ENCODE data around the gene NTF4.
A peak's percentile ranks its signal among the peaks of the same experiment; 100 is the strongest.
"Not testable (repeated sequence)": the region's sequence is repeated elsewhere in the genome, so short reads cannot be mapped to it uniquely, and the experiment has no call there.

Gene NTF4

GRCh38 chr19:49020931-49021895 lies 43.4 kb downstream of the NTF4 start:
- no peak for DNase-seq
- H3K4me1 ChIP-seq = peaks cover 12% of the 10 kb centered on the region
- H3K9me3 ChIP-seq = no peaks in the 10 kb centered on the region
- H3K36me3 ChIP-seq = no peaks in the 10 kb centered on the region
- no peaks in the 10 kb centered on the region for H3K27me3 ChIP-seq
- no peak for TF ChIP-seq CTCF (IDR thresholded peaks at IDR 0.05; ENCODE audit: low read depth, low read length)
- no peak overlapping the region for H3K4me3 ChIP-seq (ENCODE audit: low read depth, low read length)

GRCh38 chr19:49020342-49020741 lies 44.3 kb downstream of the NTF4 start:
- no peak for DNase-seq
- no peak for TF ChIP-seq CTCF (IDR thresholded peaks at IDR 0.05; ENCODE audit: low read depth, low read length)
- peaks cover 12% of the 10 kb centered on the region for H3K4me1 ChIP-seq
- no peaks in the 10 kb centered on the region for H3K9me3 ChIP-seq
- no peak overlapping the region for H3K4me3 ChIP-seq (ENCODE audit: low read depth, low read length)
- H3K36me3 ChIP-seq = peaks cover 4% of the 10 kb centered on the region
- H3K27me3 ChIP-seq = no peaks in the 10 kb centered on the region

- Histone ChIP-seq H3K9me3 (no peaks in the 10 kb centered on the region), H3K4me3 (ENCODE audit: low read depth, low read length) (peak overlapping the region; percentile 62), H3K36me3 (peaks cover 13% of the 10 kb centered on the region), H3K27me3 (no peaks in the 10 kb centered on the region), H3K4me1 (peaks cover 12% of the 10 kb centered on the region)
- TF ChIP-seq CTCF (IDR thresholded peaks at IDR 0.05; ENCODE audit: low read depth, low read length) = peak; percentile 37
- peak; percentile 88 for DNase-seq
Observed at GRCh38 chr19:49019242-49019932, 45.2 kb downstream of the NTF4 start.

GRCh38 chr19:49018388-49019241 lies 46.0 kb downstream of the NTF4 start:
- peak overlapping the region; percentile 62 for H3K4me3 ChIP-seq (ENCODE audit: low read depth, low read length)
- peaks cover 12% of the 10 kb centered on the region for H3K4me1 ChIP-seq
- DNase-seq = not testable (repeated sequence)

GRCh38 chr19:49017666-49018351 lies 46.8 kb downstream of the NTF4 start:
- peak; percentile 83 for DNase-seq
- peak; percentile 45 for TF ChIP-seq CTCF (IDR thresholded peaks at IDR 0.05; ENCODE audit: low read depth, low read length)
- peaks cover 12% of the 10 kb centered on the region for H3K4me1 ChIP-seq
- H3K36me3 ChIP-seq = peaks cover 17% of the 10 kb centered on the region
- H3K9me3 ChIP-seq = no peaks in the 10 kb centered on the region
- H3K27me3 ChIP-seq = no peaks in the 10 kb centered on the region
- peak overlapping the region; percentile 62 for H3K4me3 ChIP-seq (ENCODE audit: low read depth, low read length)

More at GRCh38 chr19:49018388-49019241, 46.0 kb downstream of the NTF4 start:
- H3K9me3 ChIP-seq, H3K27me3 ChIP-seq: not testable (repeated sequence)
- H3K36me3 ChIP-seq = peaks cover 17% of the 10 kb centered on the region
